ENCODE measurements around the gene HACD3.

The HACD3 gene

GRCh38 chr15:65584241-65584640, 54.0 kb downstream of the HACD3 start:
- TF ChIP-seq CTCF (IDR thresholded peaks at IDR 0.05; ENCODE audit: extremely low read depth, insufficient read depth, missing control alignments), result no peak
- DNase-seq (ENCODE audit: low spot score), result no peak
- in situ Hi-C loops (cut with MboI; ENCODE audit: low pct_unique_long_range_greater_than_20kb, low sequenced_read_pairs, unreplicated experiment), result no loop called here

- in situ Hi-C loops (cut with MboI; ENCODE audit: low pct_unique_long_range_greater_than_20kb, low sequenced_read_pairs, unreplicated experiment), result no loop called here
- no peak for DNase-seq (ENCODE audit: low spot score)
- no peak for TF ChIP-seq CTCF (IDR thresholded peaks at IDR 0.05; ENCODE audit: extremely low read depth, insufficient read depth, missing control alignments)
These were observed 56.8 kb downstream of the HACD3 start for GRCh38 chr15:65587094-65587493.

GRCh38 chr15:65595960-65596359, 65.7 kb downstream of the HACD3 start:
- TF ChIP-seq CTCF (IDR thresholded peaks at IDR 0.05; ENCODE audit: extremely low read depth, insufficient read depth, missing control alignments), result peak; percentile 28
- no peak for DNase-seq (ENCODE audit: low spot score)
- in situ Hi-C loops (cut with MboI; ENCODE audit: low pct_unique_long_range_greater_than_20kb, low sequenced_read_pairs, unreplicated experiment), result no loop called here

- TF ChIP-seq CTCF (IDR thresholded peaks at IDR 0.05; ENCODE audit: extremely low read depth, insufficient read depth, missing control alignments), result no peak
- in situ Hi-C loops (cut with MboI; ENCODE audit: low pct_unique_long_range_greater_than_20kb, low sequenced_read_pairs, unreplicated experiment), result no loop called here
- no peak for DNase-seq (ENCODE audit: low spot score)
These were observed 68.2 kb downstream of the HACD3 start for GRCh38 chr15:65598468-65598867.

- DNase-seq (ENCODE audit: low spot score), result no peak
- in situ Hi-C loops (cut with MboI; ENCODE audit: low pct_unique_long_range_greater_than_20kb, low sequenced_read_pairs, unreplicated experiment), result no loop called here
- TF ChIP-seq CTCF (IDR thresholded peaks at IDR 0.05; ENCODE audit: extremely low read depth, insufficient read depth, missing control alignments), result no peak
These were observed 69.4 kb downstream of the HACD3 start for GRCh38 chr15:65599677-65600076.

GRCh38 chr15:65603134-65603533, 72.9 kb downstream of the HACD3 start:
- TF ChIP-seq CTCF (IDR thresholded peaks at IDR 0.05; ENCODE audit: extremely low read depth, insufficient read depth, missing control alignments), result no peak
- no peak for DNase-seq (ENCODE audit: low spot score)
- in situ Hi-C loops (cut with MboI; ENCODE audit: low pct_unique_long_range_greater_than_20kb, low sequenced_read_pairs, unreplicated experiment), result no loop called here

- no peak for TF ChIP-seq CTCF (IDR thresholded peaks at IDR 0.05; ENCODE audit: extremely low read depth, insufficient read depth, missing control alignments)
- DNase-seq (ENCODE audit: low spot score), result no peak
- in situ Hi-C loops (cut with MboI; ENCODE audit: low pct_unique_long_range_greater_than_20kb, low sequenced_read_pairs, unreplicated experiment), result no loop called here
These were observed 73.3 kb downstream of the HACD3 start for GRCh38 chr15:65603559-65603958.
